ENCODE measurements around the gene LGMN. TPM values are rescaled to one million over a fixed set of nuclear protein-coding genes. Genes with fewer than 3 reads are reported as not detected.

Gene LGMN
- polyA plus RNA-seq, 1 experiment = 112 TPM

GRCh38 chr14:92696366-92696765 lies 52.1 kb downstream of the LGMN start:
- ChIA-PET POLR2A (no interaction called here), CTCF (interaction anchor here (2.6 kb wide), 1 partner anchor 10 kb away, joined by 11 read pairs; no protein-coding TSS in a partner anchor)
- no peak for DNase-seq (ENCODE audit: low read depth)
- no peak overlapping the region for H3K4me3 ChIP-seq (ENCODE audit: low read depth, low read length)
- H3K27me3 ChIP-seq (ENCODE audit: control insufficient read depth, insufficient read depth, low read length) = no peaks in the 10 kb centered on the region; the same call in 1 of the 2 replicates
- no peak for TF ChIP-seq CTCF (IDR thresholded peaks at IDR 0.05; ENCODE audit: insufficient read depth, low read depth, low read length)
- H3K36me3 ChIP-seq (ENCODE audit: control insufficient read depth, insufficient read depth, low read length) = no peaks in the 10 kb centered on the region

GRCh38 chr14:92695562-92695961 lies 52.9 kb downstream of the LGMN start:
- no peak overlapping the region for H3K4me3 ChIP-seq (ENCODE audit: low read depth, low read length)
- ChIA-PET POLR2A (no interaction called here), CTCF (interaction anchor here (1.2 to 2.6 kb wide), 2 partner anchors 9 to 14 kb away, joined by 4 to 11 read pairs; no protein-coding TSS in a partner anchor)
- DNase-seq (ENCODE audit: low read depth) = no peak
- no peaks in the 10 kb centered on the region for H3K36me3 ChIP-seq (ENCODE audit: control insufficient read depth, insufficient read depth, low read length)
- H3K27me3 ChIP-seq (ENCODE audit: control insufficient read depth, insufficient read depth, low read length) = no peaks in the 10 kb centered on the region; the same call in 1 of the 2 replicates
- no peak for TF ChIP-seq CTCF (IDR thresholded peaks at IDR 0.05; ENCODE audit: insufficient read depth, low read depth, low read length)

GRCh38 chr14:92694807-92695206 lies 53.6 kb downstream of the LGMN start:
- Histone ChIP-seq H3K4me3 (ENCODE audit: low read depth, low read length) (no peak overlapping the region), H3K36me3 (ENCODE audit: control insufficient read depth, insufficient read depth, low read length) (peaks cover 3% of the 10 kb centered on the region; the same call in 1 of the 2 replicates), H3K27me3 (ENCODE audit: control insufficient read depth, insufficient read depth, low read length) (no peaks in the 10 kb centered on the region; the same call in 1 of the 2 replicates)
- TF ChIP-seq CTCF (IDR thresholded peaks at IDR 0.05; ENCODE audit: insufficient read depth, low read depth, low read length) = no peak
- ChIA-PET CTCF (interaction anchor here (0.6 to 2.6 kb wide), 4 partner anchors 8 to 105 kb away, joined by 3 to 11 read pairs (median 4); no protein-coding TSS in a partner anchor), POLR2A (interaction anchor here (0.7 kb wide), 1 partner anchor 478 kb away, joined by 11 read pairs; no protein-coding TSS in a partner anchor)
- no peak for DNase-seq (ENCODE audit: low read depth)

GRCh38 chr14:92693998-92694795 lies 54.2 kb downstream of the LGMN start:
- POLR2A ChIA-PET = interaction anchor here (0.7 kb wide), 1 partner anchor 477 kb away, joined by 11 read pairs; no protein-coding TSS in a partner anchor
- DNase-seq (ENCODE audit: low read depth) = no peak
- TF ChIP-seq CTCF (IDR thresholded peaks at IDR 0.05; ENCODE audit: insufficient read depth, low read depth, low read length) = no peak
- CTCF ChIA-PET = interaction anchor here (0.6 to 2.6 kb wide), 5 partner anchors 8 to 105 kb away, joined by 3 to 11 read pairs (median 4); no protein-coding TSS in a partner anchor
- peaks cover 3% of the 10 kb centered on the region; the same call in 1 of the 2 replicates for H3K36me3 ChIP-seq (ENCODE audit: control insufficient read depth, insufficient read depth, low read length)
- no peaks in the 10 kb centered on the region; the same call in 1 of the 2 replicates for H3K27me3 ChIP-seq (ENCODE audit: control insufficient read depth, insufficient read depth, low read length)
- H3K4me3 ChIP-seq (ENCODE audit: low read depth, low read length) = no peak overlapping the region

- DNase-seq (ENCODE audit: low read depth) = no peak
- H3K4me3 ChIP-seq (ENCODE audit: low read depth, low read length) = no peak overlapping the region
- CTCF ChIA-PET = interaction anchor here (0.8 to 1.1 kb wide), 2 partner anchors 8 to 94 kb away, joined by 3 to 4 read pairs; no protein-coding TSS in a partner anchor
- H3K27me3 ChIP-seq (ENCODE audit: control insufficient read depth, insufficient read depth, low read length) = no peaks in the 10 kb centered on the region; the same call in 1 of the 2 replicates
- POLR2A ChIA-PET = interaction anchor here (0.7 kb wide), 1 partner anchor 140 kb away, joined by 3 read pairs; no protein-coding TSS in a partner anchor
- no peak for TF ChIP-seq CTCF (IDR thresholded peaks at IDR 0.05; ENCODE audit: insufficient read depth, low read depth, low read length)
- H3K36me3 ChIP-seq (ENCODE audit: control insufficient read depth, insufficient read depth, low read length) = peaks cover 5% of the 10 kb centered on the region
These were observed 55.6 kb downstream of the LGMN start for GRCh38 chr14:92692822-92693226.
